DND-41 (cell line): ENCODE results near the gene FHL2.

Source experiments
- ATAC-seq: fragments of 200-7000 bp; cut with Tn5 transposase; 3 replicates; pipeline ENCODE4 v1.9.1; 2021; ENCODE audit warnings: low read depth; ENCODE audit not compliant: insufficient read depth
- DNase-seq: peaks from one replicate; pipeline ENCODE4 v3.0.0-alpha.2; 2020
- H2AFZ ChIP-seq: 2 replicates; pipeline ENCODE4 v1.6.0; 2012; ENCODE audit warnings: low read depth, low read length
- H3K27ac ChIP-seq: 2 replicates; pipeline ENCODE4 v1.5.1; 2012; ENCODE audit warnings: low read length, inconsistent platforms
- H3K27me3 ChIP-seq: fragments of 200-600 bp; sonication (generic); 2 replicates; pipeline ENCODE4 v1.6.0; 2012; ENCODE audit warnings: low read length, mild to moderate bottlenecking, inconsistent platforms; ENCODE audit not compliant: insufficient read depth, poor library complexity
- H3K36me3 ChIP-seq: 2 replicates; pipeline ENCODE4 v1.5.1; 2012; ENCODE audit warnings: low read length, inconsistent platforms; ENCODE audit not compliant: insufficient read depth
- H3K4me1 ChIP-seq: 2 replicates; pipeline ENCODE4 v1.5.1; 2012; ENCODE audit warnings: mild to moderate bottlenecking, low read length; ENCODE audit not compliant: insufficient read depth
- H3K4me2 ChIP-seq: 2 replicates; pipeline ENCODE4 v1.6.0; 2012; ENCODE audit warnings: mild to moderate bottlenecking, moderate library complexity, low read length, inconsistent platforms; ENCODE audit not compliant: insufficient read depth
- H3K4me3 ChIP-seq, 2 experiments: fragments of 200-600 bp in 1 of 2; shearing (Covaris generic) in 1 of 2; 2 replicates each; pipeline ENCODE4 v1.5.1; 2012 to 2016; ENCODE audit warnings: inconsistent platforms in 2 of 2, low read length in 2 of 2, mild to moderate bottlenecking in 2 of 2, low read depth in 1 of 2, moderate library complexity in 1 of 2
- H3K79me2 ChIP-seq: 2 replicates; pipeline ENCODE4 v1.6.0; 2012; ENCODE audit warnings: low read length, inconsistent platforms; ENCODE audit not compliant: insufficient read depth
- H3K9ac ChIP-seq: 2 replicates; pipeline ENCODE4 v1.6.0; 2012; ENCODE audit warnings: low read depth, mild to moderate bottlenecking, inconsistent platforms, low read length, moderate library complexity
- H3K9me3 ChIP-seq: 2 replicates; pipeline ENCODE4 v1.5.1; 2012; ENCODE audit warnings: low read length, moderate library complexity, mild to moderate bottlenecking, inconsistent platforms; ENCODE audit not compliant: insufficient read depth, severe bottlenecking
- H4K20me1 ChIP-seq: 2 replicates; pipeline ENCODE4 v1.6.0; 2012; ENCODE audit warnings: low read length; ENCODE audit not compliant: insufficient read depth
- CTCF ChIP-seq: IDR thresholded peaks from 2 replicates; pipeline ENCODE4 v1.5.1; 2012; ENCODE audit warnings: borderline replicate concordance, low read length, moderate library complexity, mild to moderate bottlenecking; ENCODE audit not compliant: poor library complexity, severe bottlenecking; ENCODE audit errors: extremely low read depth
- EZH2 ChIP-seq: IDR thresholded peaks from 3 replicates; pipeline ENCODE4 v1.6.1; 2012; ENCODE audit warnings: borderline replicate concordance, low read depth, mild to moderate bottlenecking, moderate library complexity, low read length, inconsistent platforms; ENCODE audit not compliant: severe bottlenecking

Gene FHL2

DNA sequence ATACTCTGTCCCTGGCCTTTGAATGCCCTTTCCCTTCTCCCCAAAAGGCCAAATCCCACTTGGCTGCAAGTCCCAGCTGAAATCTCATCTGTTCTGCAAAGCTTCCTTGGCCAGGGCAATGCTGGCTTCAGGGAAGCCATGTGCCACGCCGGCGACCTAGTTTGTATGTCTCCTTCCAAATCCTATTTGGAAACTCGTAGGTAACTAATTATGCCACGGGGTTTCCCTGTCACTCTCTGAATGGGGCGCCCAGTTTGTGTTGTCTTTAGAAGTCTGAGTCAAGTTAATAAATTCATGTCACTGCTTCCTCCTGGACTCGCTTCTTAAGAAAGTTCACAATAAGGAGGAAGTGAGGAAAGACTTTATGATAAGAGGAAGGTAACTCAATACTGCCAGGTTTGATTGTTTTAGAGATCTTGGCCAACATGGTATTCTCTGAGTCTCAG is 19.1 kb downstream of the FHL2 start:
- Histone ChIP-seq H3K4me2 (no peak overlapping the region), H3K4me1 (no peaks in the 10 kb centered on the region), H3K79me2 (no peaks in the 10 kb centered on the region), H3K27ac (no peak overlapping the region), H3K36me3 (no peaks in the 10 kb centered on the region), H3K4me3 (no peak overlapping the region), H3K9me3 (no peaks in the 10 kb centered on the region), H2AFZ (no peak overlapping the region), H3K27me3 (no peaks in the 10 kb centered on the region), H3K9ac (no peak overlapping the region), H4K20me1 (no peaks in the 10 kb centered on the region)
- DNase-seq (no peak), ATAC-seq (no peak)
- TF ChIP-seq EZH2 (no peak), CTCF (no peak)

- H3K4me2 ChIP-seq: no peak overlapping the region
- no peaks in the 10 kb centered on the region for H4K20me1 ChIP-seq
- H3K27me3 ChIP-seq: no peaks in the 10 kb centered on the region
- no peak for DNase-seq
- no peak for TF ChIP-seq CTCF
- no peak for TF ChIP-seq EZH2
- H2AFZ ChIP-seq: no peak overlapping the region
- H3K79me2 ChIP-seq: no peaks in the 10 kb centered on the region
- no peaks in the 10 kb centered on the region for H3K9me3 ChIP-seq
- H3K4me3 ChIP-seq: no peak overlapping the region
- H3K4me1 ChIP-seq: no peaks in the 10 kb centered on the region
- H3K27ac ChIP-seq: no peak overlapping the region
- ATAC-seq: no peak
- H3K9ac ChIP-seq: no peak overlapping the region
- no peaks in the 10 kb centered on the region for H3K36me3 ChIP-seq
Measured at GRCh38 chr2:105378921-105379383, 19.9 kb downstream of the FHL2 start.

DNA sequence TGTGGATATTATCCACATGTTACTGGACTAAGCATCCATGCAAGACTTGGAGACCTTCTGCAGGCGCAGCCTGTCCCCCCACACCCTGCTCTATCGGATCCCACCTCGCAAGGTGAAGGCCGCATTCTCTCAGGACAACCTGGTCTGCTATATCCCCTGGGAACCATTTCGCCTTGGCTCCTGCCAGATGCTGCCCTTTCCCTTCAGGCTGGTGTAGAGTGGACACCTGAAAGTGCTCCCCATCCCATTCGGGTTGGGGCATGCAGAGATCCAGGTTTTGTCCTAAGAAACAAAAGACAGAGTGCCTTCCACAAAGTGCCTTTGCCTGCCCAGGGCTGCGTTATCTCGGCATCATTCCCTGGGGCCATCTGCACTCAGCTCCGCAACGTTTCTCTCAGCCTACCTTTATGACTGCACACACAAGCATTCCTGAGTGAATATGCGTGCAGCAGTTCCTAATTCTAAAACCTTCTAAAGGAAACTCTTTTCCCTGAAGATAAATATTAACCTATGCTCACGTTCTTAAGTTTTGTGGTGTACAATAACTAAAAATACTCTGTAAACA is 20.5 kb downstream of the FHL2 start:
- no peaks in the 10 kb centered on the region for H3K27me3 ChIP-seq
- H3K9me3 ChIP-seq: no peaks in the 10 kb centered on the region
- H3K4me3 ChIP-seq: no peak overlapping the region
- DNase-seq (no peak), ATAC-seq (no peak)
- no peak overlapping the region for H3K27ac ChIP-seq
- H3K36me3 ChIP-seq: no peaks in the 10 kb centered on the region
- no peak overlapping the region for H3K4me2 ChIP-seq
- H3K79me2 ChIP-seq: no peaks in the 10 kb centered on the region
- H3K4me1 ChIP-seq: no peaks in the 10 kb centered on the region
- no peak overlapping the region for H2AFZ ChIP-seq
- no peak overlapping the region for H3K9ac ChIP-seq
- no peaks in the 10 kb centered on the region for H4K20me1 ChIP-seq
- TF ChIP-seq EZH2 (no peak), CTCF (no peak)

GRCh38 chr2:105377871-105378270 is 21.0 kb downstream of the FHL2 start:
- Histone ChIP-seq H3K36me3 (no peaks in the 10 kb centered on the region), H3K4me3 (no peak overlapping the region), H3K4me2 (no peak overlapping the region), H3K27ac (no peak overlapping the region), H3K9ac (no peak overlapping the region), H3K9me3 (no peaks in the 10 kb centered on the region), H3K79me2 (no peaks in the 10 kb centered on the region), H4K20me1 (no peaks in the 10 kb centered on the region), H3K27me3 (no peaks in the 10 kb centered on the region), H3K4me1 (no peaks in the 10 kb centered on the region), H2AFZ (no peak overlapping the region)
- DNase-seq (no peak), ATAC-seq (no peak)
- TF ChIP-seq CTCF (no peak), EZH2 (no peak)
